HG03135 (cell line): Measurements from ENCODE around the gene JPH4.

Experiments
- ATAC-seq: cut with Tn5 transposase; IDR thresholded peaks from one replicate; pipeline ENCODE4 v1.9.1; 2021; ENCODE audit warnings: mild to moderate bottlenecking, moderate library complexity; ENCODE audit not compliant: unreplicated experiment

Gene JPH4

DNA sequence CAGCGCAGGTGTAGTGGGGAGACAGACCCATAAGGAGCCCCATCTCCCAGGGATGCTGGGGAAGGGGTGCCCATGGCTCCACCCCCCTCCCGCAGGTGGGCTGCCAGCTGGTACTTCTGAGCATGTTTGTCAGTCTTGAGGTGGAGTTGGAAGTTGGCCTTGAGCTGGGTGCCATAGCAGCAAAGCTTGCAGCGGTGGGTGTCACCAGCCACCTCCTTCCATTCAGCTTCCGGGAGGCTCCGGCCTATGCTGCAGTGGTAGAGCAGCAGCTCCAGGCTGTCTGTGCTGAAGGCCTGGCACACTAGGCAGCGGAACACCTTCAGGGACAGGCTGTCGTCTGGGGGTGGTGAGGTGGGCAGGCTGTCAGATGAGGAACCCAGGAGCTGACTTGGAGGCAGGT, 45.9 kb downstream of the JPH4 start:
- ATAC-seq, result no peak

DNA sequence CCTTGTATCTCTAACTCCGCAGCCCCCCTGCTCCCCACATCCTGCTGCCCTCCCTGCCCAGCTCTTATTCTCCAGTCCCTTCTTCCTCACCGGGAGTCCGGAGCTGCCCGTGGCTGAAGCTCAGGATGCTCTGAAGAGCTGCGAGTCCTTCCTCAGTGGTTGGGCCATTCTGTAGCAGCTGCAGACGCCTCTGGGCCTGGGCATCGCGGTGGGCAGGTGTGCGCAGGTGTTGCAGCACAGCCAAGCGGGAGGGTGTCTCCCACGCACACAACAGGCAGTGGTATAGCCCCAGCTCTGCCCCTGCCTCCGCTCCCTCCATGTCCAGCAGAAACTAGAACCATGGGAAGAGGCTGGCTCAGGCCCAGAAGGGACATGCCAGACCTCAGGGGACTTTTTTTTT, 47.2 kb downstream of the JPH4 start:
- no peak for ATAC-seq

DNA sequence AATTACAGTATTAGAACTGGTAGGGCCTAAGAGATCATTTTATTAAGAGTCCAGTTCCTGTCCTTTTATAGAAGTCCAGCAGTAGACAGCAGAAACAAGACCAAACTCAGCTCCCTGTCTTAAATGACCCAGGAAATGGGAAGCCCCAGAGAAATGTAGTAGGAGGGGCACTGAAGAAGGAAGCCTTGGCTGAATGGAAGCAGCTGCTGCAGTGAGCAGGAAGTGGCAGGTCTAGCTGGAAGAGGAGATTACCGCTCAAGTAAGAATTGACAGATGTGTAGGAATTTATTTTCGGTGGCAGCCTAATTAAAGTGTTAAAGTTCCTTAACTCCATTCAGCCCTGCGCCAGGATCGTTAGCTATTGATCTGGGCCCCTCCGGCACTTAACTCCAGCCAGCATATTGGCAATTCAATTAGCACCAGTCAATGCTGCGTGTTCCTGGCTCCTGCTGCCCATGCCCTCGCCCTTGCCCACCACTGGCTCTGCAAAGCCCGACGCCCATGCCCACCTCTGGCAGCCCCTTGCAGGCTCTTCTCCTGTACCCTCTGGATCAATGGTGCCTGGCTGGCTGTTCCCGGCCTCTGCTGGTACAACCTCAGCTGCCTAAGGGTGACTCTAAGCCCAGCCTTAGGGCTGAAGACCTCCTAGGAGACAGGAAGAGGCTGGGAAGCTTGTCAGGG, 48.1 kb downstream of the JPH4 start:
- no peak for ATAC-seq

DNA sequence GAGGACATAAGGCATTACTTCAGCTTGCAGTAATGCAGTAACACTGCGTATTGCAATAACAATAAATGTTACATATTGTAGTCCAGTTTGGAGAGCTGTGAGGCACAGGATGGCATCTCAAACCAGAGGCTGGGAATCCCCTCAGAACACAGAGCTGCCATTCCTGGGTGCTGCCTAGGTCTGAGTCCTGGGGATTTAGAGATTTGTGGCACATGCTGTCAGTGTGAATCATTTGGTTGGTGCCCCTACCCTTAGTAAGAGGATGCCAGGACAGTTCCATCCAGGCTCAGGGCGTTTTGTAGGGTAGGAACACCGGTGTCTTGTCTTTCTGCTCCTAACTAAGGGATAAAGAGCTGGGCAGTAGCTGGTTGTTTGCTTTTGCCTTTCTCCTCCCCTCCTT, 49.6 kb downstream of the JPH4 start:
- no peak for ATAC-seq

DNA sequence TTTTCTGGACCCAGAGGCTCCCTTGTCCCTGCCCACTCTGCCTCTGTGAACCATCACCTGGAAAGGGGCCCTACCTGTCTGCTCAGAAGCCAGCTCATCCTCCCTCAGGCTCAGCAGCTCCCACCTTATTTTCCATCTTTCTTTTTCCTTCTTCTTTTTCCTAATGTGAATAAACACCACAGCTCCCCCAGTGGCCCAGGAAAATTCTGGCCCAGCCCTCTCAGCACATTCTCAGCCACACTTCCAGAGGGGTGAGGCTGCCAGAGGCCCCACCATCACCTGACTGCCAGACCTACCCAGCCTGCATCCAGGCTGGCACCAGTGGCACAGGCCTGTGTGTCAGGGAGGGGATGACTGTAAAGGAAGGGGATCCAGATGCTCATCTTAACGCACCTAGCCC, 50.0 kb downstream of the JPH4 start:
- no peak for ATAC-seq

- no peak for ATAC-seq
These were observed 53.0 kb downstream of the JPH4 start for GRCh38 chr14:23525611-23526010.

- no peak for ATAC-seq
These were observed 53.6 kb downstream of the JPH4 start for GRCh38 chr14:23524954-23525353.

DNA sequence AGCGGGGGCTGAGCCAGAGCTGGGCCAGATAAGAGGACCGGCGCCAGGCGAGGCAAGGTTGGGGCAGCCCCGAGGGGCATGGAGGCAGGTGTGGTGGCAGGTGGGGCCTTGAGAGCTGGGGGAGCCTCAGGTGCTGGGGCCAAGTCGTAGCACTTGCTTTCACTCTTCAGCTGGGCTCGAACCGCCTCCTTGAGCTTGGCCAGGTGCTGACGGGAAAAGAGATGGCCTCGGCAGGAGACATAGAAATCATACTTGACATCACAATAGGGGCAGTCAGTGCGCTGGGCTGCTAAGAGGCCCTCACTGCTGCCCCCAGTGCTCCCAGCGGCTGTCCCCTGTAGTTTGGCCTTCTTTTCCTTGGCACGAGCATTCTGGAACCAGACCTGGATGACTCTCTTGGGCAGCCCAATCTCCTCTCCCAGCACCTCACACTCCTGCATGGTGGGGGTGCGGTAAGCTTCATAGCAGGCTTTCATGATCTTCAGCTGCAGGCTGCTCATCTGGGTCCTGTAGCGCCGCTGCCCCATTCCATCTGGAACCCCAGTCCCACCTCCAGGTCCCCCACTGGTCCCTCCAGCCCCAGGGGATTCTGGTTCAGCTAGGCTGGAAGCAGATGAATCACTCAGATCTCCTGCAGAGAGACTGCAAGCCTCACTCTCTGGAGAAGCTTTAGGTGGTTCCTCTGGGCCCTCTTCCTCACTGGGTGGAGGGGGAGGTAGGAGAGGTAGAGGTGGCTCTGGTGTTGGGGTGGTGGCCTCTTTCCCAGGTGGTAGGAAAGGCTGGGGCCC, 55.2 kb downstream of the JPH4 start:
- no peak for ATAC-seq

GRCh38 chr14:23522643-23523198, 55.9 kb downstream of the JPH4 start:
- ATAC-seq, result no peak

- no peak for ATAC-seq
These were observed 56.6 kb downstream of the JPH4 start for GRCh38 chr14:23521785-23522640.

GRCh38 chr14:23520899-23521533, 57.6 kb downstream of the JPH4 start:
- ATAC-seq, result no peak

- ATAC-seq, result no peak
These were observed 59.9 kb downstream of the JPH4 start for GRCh38 chr14:23518709-23519108.
